Uterus (tissue), 2 donors: ENCODE data around the gene ADH1B.

Experiments
- POLR2A ChIP-seq, 2 donors: fragments of 450-650 bp; IDR thresholded peaks; one replicate each; pipeline ENCODE4 v1.6.1; 2016; ENCODE audit warnings: antibody characterized with exemption in 2 of 2, mild to moderate bottlenecking in 1 of 2, moderate library complexity in 1 of 2
- TF ChIP-seq, protein P1 (sequence below), 4 experiments: fragments of 200-600 bp in 2 of 4; fragments of 450-650 bp in 2 of 4; sonication (generic) in 2 of 4; IDR thresholded peaks; one replicate each; pipeline ENCODE4 v1.5.1; 2016 to 2019; ENCODE audit warnings: antibody characterized with exemption in 4 of 4, mild to moderate bottlenecking in 2 of 4, moderate library complexity in 1 of 4

DNA sequence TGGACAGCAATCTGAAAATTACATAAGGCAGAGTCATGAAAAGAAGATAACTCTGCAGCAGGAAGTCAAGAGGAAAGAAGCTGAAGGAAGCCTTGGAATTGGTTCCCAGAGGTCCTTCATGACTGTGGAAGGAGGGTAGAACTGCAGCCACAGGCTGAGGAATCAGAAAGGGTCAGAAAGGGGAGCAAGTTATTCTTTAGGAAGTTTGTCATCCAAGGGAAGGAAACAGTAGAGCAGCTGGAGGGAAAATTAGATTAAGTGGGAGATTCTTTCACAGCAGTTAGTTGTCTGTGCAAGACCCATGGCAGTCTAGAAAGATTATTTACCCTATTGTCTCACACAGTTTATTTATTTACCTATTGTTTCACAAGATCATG, 40.7 kb upstream of the ADH1B start:
- TF ChIP-seq, protein P1, sequence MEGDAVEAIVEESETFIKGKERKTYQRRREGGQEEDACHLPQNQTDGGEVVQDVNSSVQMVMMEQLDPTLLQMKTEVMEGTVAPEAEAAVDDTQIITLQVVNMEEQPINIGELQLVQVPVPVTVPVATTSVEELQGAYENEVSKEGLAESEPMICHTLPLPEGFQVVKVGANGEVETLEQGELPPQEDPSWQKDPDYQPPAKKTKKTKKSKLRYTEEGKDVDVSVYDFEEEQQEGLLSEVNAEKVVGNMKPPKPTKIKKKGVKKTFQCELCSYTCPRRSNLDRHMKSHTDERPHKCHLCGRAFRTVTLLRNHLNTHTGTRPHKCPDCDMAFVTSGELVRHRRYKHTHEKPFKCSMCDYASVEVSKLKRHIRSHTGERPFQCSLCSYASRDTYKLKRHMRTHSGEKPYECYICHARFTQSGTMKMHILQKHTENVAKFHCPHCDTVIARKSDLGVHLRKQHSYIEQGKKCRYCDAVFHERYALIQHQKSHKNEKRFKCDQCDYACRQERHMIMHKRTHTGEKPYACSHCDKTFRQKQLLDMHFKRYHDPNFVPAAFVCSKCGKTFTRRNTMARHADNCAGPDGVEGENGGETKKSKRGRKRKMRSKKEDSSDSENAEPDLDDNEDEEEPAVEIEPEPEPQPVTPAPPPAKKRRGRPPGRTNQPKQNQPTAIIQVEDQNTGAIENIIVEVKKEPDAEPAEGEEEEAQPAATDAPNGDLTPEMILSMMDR (IDR thresholded peaks at IDR 0.05): no peak
- no peak for TF ChIP-seq POLR2A (IDR thresholded peaks at IDR 0.05)
